HEK293 (cell line): ENCODE results near the gene NCLN.

ENCODE experiments used
- CTCF ChIA-PET: fragments of 350-600 bp; formaldehyde crosslinking; extraction: SDS; loops from one replicate; lab custom pipeline; 2021; ENCODE audit warnings: antibody characterized with exemption; lab: Yijun Ruan, JAX
- POLR2A ChIA-PET: fragments of 300-600 bp; formaldehyde crosslinking; extraction: SDS; loops from one replicate; lab custom pipeline; 2020; ENCODE audit warnings: antibody characterized with exemption, inconsistent platforms; lab: Yijun Ruan, JAX
- H3K27ac ChIP-seq: fragments of 200-500 bp; sonication (Bioruptor generic); 2 replicates; pipeline ENCODE4 v1.5.1; 2014; ENCODE audit warnings: low read depth, low read length, control low read depth, inconsistent platforms; ENCODE audit errors: extremely low read depth
- H3K36me3 ChIP-seq, 2 experiments: fragments of 200-500 bp in 1 of 2; sonication (Bioruptor generic) in 1 of 2; 1 replicate in 1 of 2; 2 replicates in 1 of 2; pipeline ENCODE4 v1.5.1; 2014 to 2017; ENCODE audit warnings: inconsistent platforms in 2 of 2, low read length in 2 of 2; ENCODE audit not compliant: control insufficient read depth in 2 of 2, insufficient read depth in 1 of 2
- H3K4me1 ChIP-seq: fragments of 200-500 bp; sonication (Bioruptor generic); 2 replicates; pipeline ENCODE4 v1.5.1; 2014; ENCODE audit warnings: mild to moderate bottlenecking, low read length, inconsistent platforms; ENCODE audit not compliant: control insufficient read depth, insufficient read depth
- H3K4me3 ChIP-seq: 2 replicates; pipeline ENCODE4 v1.5.1; 2011; ENCODE audit warnings: low read depth, mild to moderate bottlenecking, control low read depth, low read length, moderate library complexity
- H3K9me3 ChIP-seq: fragments of 200-500 bp; sonication (Bioruptor generic); 2 replicates; pipeline ENCODE4 v1.5.1; 2014; ENCODE audit warnings: low read depth, low read length, inconsistent platforms; ENCODE audit not compliant: control insufficient read depth, insufficient read depth
- CTCF ChIP-seq: fragments of 450-650 bp; formaldehyde crosslinking; IDR thresholded peaks from 2 replicates; pipeline ENCODE4 v1.5.1; 2016; ENCODE audit warnings: missing biosample characterization, missing genetic modification characterization
- GLI2 ChIP-seq: fragments of 450-650 bp; formaldehyde crosslinking; IDR thresholded peaks from 2 replicates; pipeline ENCODE4; 2017; ENCODE audit warnings: missing biosample characterization, missing genetic modification characterization, low read depth, borderline replicate concordance
- GLIS2 ChIP-seq: fragments of 450-650 bp; formaldehyde crosslinking; IDR thresholded peaks from 2 replicates; pipeline ENCODE4 v1.5.1; 2016; ENCODE audit warnings: missing biosample characterization, missing genetic modification characterization
- KLF8 ChIP-seq: fragments of 450-650 bp; formaldehyde crosslinking; IDR thresholded peaks from 2 replicates; pipeline ENCODE4 v1.5.1; 2016; ENCODE audit warnings: missing biosample characterization, missing genetic modification characterization
- MEIS1 ChIP-seq: sonication (generic); formaldehyde crosslinking; IDR thresholded peaks from 2 replicates; pipeline ENCODE4 v1.8.1; 2022; ENCODE audit warnings: missing genetic modification reagents, mild to moderate bottlenecking, borderline replicate concordance
- OSR2 ChIP-seq: fragments of 450-650 bp; formaldehyde crosslinking; IDR thresholded peaks from 2 replicates; pipeline ENCODE4 v1.5.1; 2016; ENCODE audit warnings: missing biosample characterization, missing genetic modification characterization
- PRDM6 ChIP-seq: fragments of 450-650 bp; formaldehyde crosslinking; IDR thresholded peaks from 2 replicates; pipeline ENCODE4 v1.5.1; 2017; ENCODE audit warnings: missing biosample characterization, missing genetic modification characterization
- SALL2 ChIP-seq: fragments of 450-650 bp; formaldehyde crosslinking; IDR thresholded peaks from 2 replicates; pipeline ENCODE4 v1.5.0; 2017; ENCODE audit warnings: missing biosample characterization, mild to moderate bottlenecking, missing genetic modification characterization, borderline replicate concordance
- TRIM28 ChIP-seq: IDR thresholded peaks from 2 replicates; pipeline ENCODE4 v1.6.1; 2011; ENCODE audit warnings: low read length, control low read depth, borderline replicate concordance
- ZBTB26 ChIP-seq: fragments of 450-650 bp; formaldehyde crosslinking; optimal IDR thresholded peaks from 2 replicates; pipeline ENCODE3; 2016; ENCODE audit warnings: missing biosample characterization, mild to moderate bottlenecking, missing genetic modification characterization
- ZBTB49 ChIP-seq: fragments of 450-650 bp; formaldehyde crosslinking; IDR thresholded peaks from 2 replicates; pipeline ENCODE4 v1.5.1; 2016; ENCODE audit warnings: missing biosample characterization, missing genetic modification characterization, low read depth
- ZIC2 ChIP-seq: fragments of 450-650 bp; formaldehyde crosslinking; IDR thresholded peaks from 2 replicates; pipeline ENCODE4 v1.5.1; 2016; ENCODE audit warnings: missing biosample characterization, missing genetic modification characterization
- ZNF121 ChIP-seq: fragments of 450-650 bp; formaldehyde crosslinking; IDR thresholded peaks from 2 replicates; pipeline ENCODE4 v1.5.1; 2016; ENCODE audit warnings: missing biosample characterization, missing genetic modification characterization
- ZNF16 ChIP-seq: fragments of 450-650 bp; formaldehyde crosslinking; IDR thresholded peaks from 2 replicates; pipeline ENCODE4 v1.5.1; 2016; ENCODE audit warnings: low read depth, missing biosample characterization, missing genetic modification characterization
- ZNF280C ChIP-seq: fragments of 450-650 bp; formaldehyde crosslinking; IDR thresholded peaks from 2 replicates; pipeline ENCODE4 v1.5.1; 2016; ENCODE audit warnings: missing biosample characterization, missing genetic modification characterization
- ZNF280D ChIP-seq: fragments of 450-650 bp; formaldehyde crosslinking; IDR thresholded peaks from 2 replicates; pipeline ENCODE4 v1.5.1; 2016; ENCODE audit warnings: missing biosample characterization, missing genetic modification characterization
- ZNF48 ChIP-seq: fragments of 450-650 bp; formaldehyde crosslinking; IDR thresholded peaks from 2 replicates; pipeline ENCODE4 v1.5.1; 2016; ENCODE audit warnings: missing biosample characterization, missing genetic modification characterization
- ZNF623 ChIP-seq: fragments of 450-650 bp; formaldehyde crosslinking; IDR thresholded peaks from 2 replicates; pipeline ENCODE4 v1.5.1; 2016; ENCODE audit warnings: missing biosample characterization, missing genetic modification characterization
- ZNF645 ChIP-seq: fragments of 450-650 bp; formaldehyde crosslinking; IDR thresholded peaks from 2 replicates; pipeline ENCODE4; 2016; ENCODE audit warnings: missing biosample characterization, missing genetic modification characterization
- ZNF707 ChIP-seq: fragments of 450-650 bp; formaldehyde crosslinking; IDR thresholded peaks from 2 replicates; pipeline ENCODE4 v1.5.1; 2016; ENCODE audit warnings: missing biosample characterization, missing genetic modification characterization
- ZNF777 ChIP-seq: fragments of 450-650 bp; formaldehyde crosslinking; IDR thresholded peaks from 2 replicates; pipeline ENCODE4 v1.5.1; 2017; ENCODE audit warnings: missing biosample characterization, missing genetic modification characterization, borderline replicate concordance

NCLN gene

GRCh38 chr19:3146677-3147100 lies 39.0 kb upstream of the NCLN start (continued):
- peak; percentile 97 for TF ChIP-seq ZNF16 (tag by site-specific recombination)
- peak; percentile 82 for TF ChIP-seq CTCF (tag by site-specific recombination)
- TF ChIP-seq KLF8: 0 out of 2 replicates have a peak, but pooled peaks have one; percentile 16
- peak; percentile 46; the same call in 1 of the 2 replicates for TF ChIP-seq ZNF121 (tag by site-specific recombination)
- peak; percentile 46 for TF ChIP-seq GLIS2 (tag by site-specific recombination)
- TF ChIP-seq TRIM28: no peak
- TF ChIP-seq ZNF280C (tag by site-specific recombination): no peak
- no peak for TF ChIP-seq PRDM6 (tag by site-specific recombination)
- 0 out of 2 replicates have a peak, but pooled peaks have one; percentile 43 for TF ChIP-seq ZNF280D
- no peak for TF ChIP-seq SALL2
- TF ChIP-seq ZNF645: no peak
- peak; percentile 99 for TF ChIP-seq ZNF623
- TF ChIP-seq, all 188 proteins: peak for 10

GRCh38 chr19:3148503-3148902 lies 37.2 kb upstream of the NCLN start:
- POLR2A ChIA-PET: no interaction called here
- no peaks in the 10 kb centered on the region for H3K36me3 ChIP-seq
- H3K4me1 ChIP-seq: no peaks in the 10 kb centered on the region
- no peak overlapping the region for H3K4me3 ChIP-seq
- no peak overlapping the region for H3K27ac ChIP-seq
- CTCF ChIA-PET: no interaction called here
- H3K9me3 ChIP-seq: no peaks in the 10 kb centered on the region
- TF ChIP-seq OSR2 (tag by site-specific recombination): no peak
- no peak for TF ChIP-seq ZNF623
- TF ChIP-seq GLI2: no peak

GRCh38 chr19:3149089-3149488 lies 36.6 kb upstream of the NCLN start:
- ChIA-PET CTCF (no interaction called here), POLR2A (no interaction called here)
- Histone ChIP-seq H3K27ac (no peak overlapping the region), H3K36me3 (no peaks in the 10 kb centered on the region), H3K4me3 (no peak overlapping the region), H3K4me1 (no peaks in the 10 kb centered on the region), H3K9me3 (no peaks in the 10 kb centered on the region)
- TF ChIP-seq MEIS1 (CRISPR knock-in tag) (no peak), ZNF707 (tag by site-specific recombination) (no peak), ZBTB49 (tag by site-specific recombination) (no peak), ZIC2 (tag by site-specific recombination) (no peak), ZNF48 (tag by site-specific recombination) (no peak), ZNF777 (no peak), ZBTB26 (peak; percentile 10)
